Activated CD8-positive, alpha-beta memory T cell treated with anti-CD3 and anti-CD28 coated beads, Interleukin-2, amount 50 U/mL, for 48 hours (primary cell): ENCODE results near the gene SLC18A2.

Experiments used
- DNase-seq: peaks from one replicate; pipeline ENCODE4 v3.0.0-alpha.2; 2020

The SLC18A2 gene

DNA sequence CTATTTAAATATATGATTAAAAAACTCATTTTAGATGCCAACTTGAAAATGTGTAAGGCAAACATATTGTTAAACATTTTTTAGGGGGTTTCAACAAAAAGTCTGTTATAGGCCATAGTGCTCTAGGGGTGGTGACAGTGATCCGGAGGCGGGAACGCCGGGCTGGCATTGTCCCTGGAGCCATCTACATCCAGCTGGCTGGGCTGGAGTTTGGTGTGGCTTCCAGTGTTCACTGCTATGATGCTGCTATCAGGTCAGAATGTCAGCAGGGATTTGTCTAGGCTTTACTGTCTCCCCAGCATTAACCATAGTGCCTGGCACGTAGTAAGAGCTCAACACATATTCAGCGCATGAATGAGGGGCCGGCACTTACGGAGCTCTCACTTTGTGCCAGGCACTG is 1.9 kb upstream of the SLC18A2 start:
- no peak for DNase-seq

DNA sequence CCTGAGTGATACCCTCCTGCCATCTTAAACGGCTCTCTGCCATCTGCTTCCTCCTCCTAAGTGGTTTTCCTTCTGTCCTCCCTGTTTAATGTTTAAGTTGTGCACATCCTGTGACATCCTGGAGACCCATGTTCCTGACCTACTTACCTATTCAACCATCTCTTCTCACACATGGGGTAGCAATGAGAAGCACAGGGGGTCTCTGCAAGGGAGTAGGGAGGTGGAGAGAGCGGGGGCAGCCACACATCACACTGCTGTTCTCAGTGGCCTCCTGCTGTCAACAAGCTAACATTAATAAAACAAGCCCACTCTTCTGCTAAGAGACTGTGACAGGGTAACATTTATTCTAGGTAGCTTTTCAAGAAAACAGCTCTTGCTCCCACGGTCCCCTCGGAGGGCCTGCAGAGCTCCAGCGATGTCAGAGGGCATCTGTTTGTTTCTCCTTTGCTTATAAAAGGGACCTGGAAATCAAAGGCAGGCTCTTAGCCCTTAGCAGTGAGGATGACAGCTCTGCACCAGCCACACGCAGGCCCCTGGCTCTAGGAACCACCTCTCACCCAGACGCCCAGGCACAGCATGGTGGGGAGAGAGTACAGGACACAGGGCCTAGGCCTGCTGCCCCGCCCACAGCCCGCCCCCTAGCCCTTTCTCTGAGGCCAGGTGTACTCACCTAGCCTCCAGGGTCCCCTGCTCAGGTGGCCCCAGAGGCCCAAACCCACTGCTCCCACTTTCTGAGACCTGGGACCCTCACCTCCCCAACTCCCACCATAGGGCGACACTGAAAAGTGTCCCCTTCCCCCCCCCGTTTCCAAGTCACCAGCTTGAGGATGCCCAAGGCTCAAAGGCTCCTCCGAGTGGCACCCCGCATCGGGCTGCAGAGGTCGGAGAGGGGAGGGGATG is 943 bp upstream of the SLC18A2 start:
- DNase-seq = no peak

DNA sequence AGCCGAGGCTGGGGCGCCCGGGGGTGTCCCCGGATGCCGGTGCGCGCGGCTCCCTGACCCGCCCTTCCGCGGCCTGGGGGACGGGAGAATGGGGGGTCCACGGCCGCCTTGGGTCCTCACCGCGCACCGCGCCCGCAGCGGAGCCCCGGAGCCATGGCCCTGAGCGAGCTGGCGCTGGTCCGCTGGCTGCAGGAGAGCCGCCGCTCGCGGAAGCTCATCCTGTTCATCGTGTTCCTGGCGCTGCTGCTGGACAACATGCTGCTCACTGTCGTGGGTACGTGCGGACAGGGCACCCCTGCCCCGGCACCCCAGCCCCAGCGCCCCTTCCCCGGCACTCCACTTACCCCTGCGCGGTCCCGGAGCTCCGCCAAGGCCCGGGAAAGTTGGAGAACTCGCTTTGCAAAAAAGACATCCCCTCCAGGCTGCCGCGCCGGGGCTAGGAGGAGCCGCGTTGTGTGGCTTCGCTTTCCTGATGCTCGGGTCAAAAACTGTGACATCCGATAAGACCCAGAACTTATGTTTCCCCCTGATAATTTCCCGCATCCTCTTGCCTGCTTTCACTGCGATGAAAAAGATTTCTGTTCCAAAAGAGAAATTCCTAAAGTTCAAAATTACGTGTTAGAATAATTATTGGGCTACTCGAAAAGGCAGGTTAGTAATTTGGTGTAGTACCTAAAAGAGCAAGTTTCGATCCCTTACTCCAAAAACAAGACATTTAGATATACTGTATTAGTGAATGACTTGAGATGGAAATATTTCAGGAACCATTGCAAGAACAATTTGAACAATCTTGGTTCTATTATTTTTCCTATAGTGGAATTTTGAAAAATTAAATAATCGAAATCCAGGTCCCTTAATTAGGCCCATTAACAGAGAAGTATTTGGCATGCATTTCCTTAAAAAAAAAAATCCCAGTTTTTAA is 888 bp downstream of the SLC18A2 start:
- DNase-seq = no peak

DNA sequence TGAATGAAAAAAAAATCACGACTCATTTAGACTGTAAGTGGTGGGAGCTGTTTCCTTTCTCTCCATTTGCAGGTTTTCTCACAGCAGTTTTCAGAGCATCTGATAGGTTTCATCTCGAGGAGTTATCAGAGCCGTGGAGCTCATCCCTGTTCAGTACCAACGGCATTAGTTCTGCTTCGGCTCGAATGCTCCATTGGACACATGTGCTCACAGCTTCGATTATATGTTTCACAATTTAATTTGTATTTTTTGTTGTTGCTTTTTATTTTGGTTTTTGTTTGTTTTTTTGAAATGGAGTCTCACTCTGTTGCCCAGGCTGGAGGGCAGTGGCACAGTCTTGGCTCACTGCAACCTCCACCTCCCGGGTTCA is 1.5 kb downstream of the SLC18A2 start:
- no peak for DNase-seq

DNA sequence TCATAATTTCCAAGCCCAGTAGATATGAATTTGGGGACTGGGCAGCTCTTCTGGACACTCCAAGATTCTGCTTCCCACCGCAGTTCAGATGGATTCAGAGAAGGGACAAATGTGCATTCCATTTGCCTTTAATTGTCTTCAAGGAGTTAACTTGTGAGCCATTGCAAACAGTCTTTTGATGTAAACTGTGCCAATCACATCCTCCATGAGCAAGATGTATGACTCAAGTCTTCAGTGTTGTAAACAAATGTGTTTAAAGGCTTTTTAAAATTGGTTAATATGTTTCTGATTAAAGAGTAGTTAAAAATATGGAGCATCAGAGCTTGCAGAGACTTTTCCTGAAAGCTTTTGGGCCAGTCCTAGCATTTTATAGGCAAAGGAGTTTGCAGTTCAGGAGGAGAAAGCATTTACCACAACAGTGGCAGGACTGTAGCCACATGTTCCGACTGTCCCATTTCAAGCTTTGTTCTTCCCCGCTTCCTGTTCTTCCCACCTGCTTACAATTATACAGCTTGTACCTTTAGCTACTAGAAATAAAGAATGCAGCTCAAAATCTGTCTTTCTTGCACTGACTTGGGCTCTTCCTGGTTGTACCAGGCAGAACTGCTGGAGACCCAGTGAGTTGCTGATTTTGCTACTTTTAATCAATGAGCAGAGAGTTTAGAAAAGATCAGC is 6.2 kb downstream of the SLC18A2 start:
- no peak for DNase-seq

DNA sequence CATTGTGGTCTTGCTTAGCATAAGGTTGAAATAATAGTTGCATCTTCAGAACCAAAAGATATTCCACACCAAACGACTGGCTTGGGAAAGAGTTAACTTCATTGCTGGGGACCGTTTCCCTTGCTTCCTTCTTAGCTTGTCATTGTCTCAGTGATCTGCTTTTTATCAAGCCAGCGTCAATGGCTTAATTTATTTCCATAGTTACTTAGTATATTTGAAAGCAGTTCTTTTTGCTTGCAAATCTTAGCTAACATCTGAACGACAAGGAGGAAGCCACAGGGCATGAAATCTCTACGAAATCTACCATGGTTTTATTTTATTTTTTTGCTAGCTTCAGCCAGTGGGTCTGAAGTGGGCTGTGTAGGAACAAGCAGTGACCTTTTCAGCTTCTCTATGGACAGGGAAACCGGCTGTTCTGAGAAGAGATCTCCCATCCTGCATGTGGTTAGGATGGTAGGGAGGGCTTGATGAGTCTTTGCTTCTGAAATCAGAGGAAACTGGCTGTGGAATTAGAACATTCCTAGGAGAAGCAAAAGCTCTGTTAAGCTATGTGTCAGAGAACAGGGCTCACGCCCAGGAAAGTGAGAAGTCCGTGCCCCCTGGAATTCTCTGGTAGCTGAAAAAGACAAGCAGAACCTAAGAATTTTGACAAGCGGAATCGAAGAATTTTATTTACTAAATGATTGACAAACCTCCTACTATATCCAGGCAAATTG is 8.0 kb downstream of the SLC18A2 start:
- DNase-seq = no peak

DNA sequence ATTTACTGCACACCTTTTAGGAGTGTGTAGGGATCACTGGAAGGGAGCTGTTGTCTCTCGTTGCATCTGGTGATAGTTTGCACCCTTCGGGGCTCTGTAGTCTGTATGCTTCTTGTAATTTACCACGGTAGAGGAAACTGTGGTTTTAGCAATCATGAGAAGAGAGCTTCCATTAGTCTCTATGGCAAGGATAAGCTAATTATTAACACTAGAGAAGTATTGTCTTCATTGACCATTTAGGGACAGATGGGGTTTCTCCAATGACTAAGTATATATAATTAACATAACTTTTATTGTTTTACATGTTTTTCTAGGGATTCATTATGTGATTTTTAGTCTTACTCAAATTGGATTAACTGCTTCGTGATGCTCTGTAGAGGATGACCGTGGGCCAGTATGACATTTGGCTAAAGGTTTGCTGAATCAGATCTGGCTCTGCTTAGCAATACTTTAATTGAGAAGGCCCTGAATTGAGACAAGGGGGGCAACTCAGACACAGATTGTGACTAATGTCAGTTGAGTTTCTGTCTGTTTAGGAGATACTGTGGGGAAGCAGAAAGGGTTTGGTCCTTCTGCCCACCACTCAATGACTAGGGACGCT is 8.7 kb downstream of the SLC18A2 start:
- no peak for DNase-seq

DNA sequence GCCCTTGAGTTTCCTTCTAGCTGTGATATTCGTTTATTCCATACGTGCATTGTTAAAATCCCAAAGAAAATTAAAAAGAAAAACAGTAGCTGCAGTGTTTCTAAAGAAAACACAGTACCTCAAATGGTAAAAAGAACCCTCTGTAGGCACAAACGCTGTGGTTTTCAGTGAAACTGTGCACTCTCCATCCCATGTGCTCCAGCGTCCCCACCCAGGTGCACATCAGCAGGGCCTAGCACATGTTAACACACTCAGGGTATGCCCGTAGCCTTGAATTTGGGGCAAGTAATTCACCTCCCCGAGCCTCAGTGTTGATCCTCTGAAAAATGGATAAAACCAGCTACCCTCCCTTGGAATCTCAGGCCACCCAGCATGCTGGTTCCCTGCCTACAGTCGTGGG is 9.5 kb downstream of the SLC18A2 start:
- DNase-seq = no peak

DNA sequence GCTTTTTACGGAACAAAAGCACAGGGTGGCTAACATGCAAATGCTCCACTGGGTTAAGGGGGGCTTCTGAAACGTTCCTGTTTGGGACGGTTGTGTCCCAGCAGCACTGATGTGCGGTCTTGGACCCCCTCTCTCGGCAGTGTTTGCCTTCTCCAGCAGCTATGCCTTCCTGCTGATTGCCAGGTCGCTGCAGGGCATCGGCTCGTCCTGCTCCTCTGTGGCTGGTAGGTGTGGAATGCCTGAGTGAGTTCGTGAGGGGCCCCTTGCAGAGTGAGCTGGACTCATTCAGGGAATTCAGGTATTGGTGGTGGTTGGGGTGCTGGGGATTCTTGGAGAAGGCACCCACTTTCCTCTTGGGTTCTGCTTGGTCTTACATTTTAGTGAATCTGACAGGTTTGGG is 13.0 kb downstream of the SLC18A2 start:
- DNase-seq = no peak

DNA sequence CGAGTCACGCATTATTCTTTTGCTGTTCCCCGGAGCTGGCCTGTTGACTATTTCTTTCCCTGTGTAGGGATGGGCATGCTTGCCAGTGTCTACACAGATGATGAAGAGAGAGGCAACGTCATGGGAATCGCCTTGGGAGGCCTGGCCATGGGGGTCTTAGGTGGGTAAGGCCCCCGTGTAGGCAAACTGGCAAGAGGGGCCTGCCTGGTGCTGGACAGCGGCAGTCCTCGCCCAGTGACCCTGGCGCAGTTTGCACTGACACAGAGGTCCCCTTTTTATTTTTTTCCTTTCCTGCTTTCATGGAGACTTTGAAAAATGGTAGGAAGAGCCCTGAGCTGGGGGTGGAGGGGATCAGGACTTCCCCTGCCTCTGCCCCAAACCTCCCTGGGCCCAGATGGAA is 13.4 kb downstream of the SLC18A2 start:
- no peak for DNase-seq

DNA sequence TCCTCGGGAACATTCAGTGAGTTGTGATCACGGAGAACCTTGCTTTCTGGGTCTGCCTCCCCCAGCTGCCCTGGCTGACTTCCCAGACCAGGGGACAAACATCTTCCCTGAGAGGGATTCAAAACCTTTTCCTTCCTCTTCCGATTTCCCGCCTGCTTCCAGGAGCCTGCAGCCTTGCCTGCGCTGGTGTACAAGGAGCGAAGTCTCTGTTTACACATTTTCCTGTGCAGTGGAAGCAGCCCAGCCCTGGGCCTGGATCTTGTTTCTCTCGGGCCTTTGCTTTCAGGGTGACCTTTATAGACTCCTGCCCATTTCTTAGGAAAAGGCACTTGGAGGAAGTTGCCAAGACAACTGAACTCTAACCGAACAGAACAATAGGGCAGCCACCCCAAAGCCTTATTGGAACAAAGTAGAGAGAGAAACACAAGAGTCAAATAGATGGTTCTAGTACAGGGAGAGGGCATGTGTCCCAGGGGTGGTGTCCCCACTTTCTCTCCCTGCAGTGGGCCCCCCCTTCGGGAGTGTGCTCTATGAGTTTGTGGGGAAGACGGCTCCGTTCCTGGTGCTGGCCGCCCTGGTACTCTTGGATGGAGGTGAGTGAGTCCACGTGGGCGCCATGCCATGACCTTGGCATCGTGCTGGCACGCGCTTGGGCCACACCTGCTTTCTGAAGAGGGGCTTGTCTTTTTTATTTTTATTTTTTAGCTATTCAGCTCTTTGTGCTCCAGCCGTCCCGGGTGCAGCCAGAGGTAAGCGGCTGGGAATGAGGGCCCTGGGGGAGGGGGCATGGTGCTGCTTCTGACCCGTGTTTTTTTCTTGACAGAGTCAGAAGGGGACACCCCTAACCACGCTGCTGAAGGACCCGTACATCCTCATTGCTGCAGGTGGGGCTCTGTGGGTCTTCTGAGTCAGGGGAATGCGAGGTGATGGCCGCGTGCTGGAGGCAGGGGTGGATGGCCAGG is 14.1 kb downstream of the SLC18A2 start:
- DNase-seq = no peak

DNA sequence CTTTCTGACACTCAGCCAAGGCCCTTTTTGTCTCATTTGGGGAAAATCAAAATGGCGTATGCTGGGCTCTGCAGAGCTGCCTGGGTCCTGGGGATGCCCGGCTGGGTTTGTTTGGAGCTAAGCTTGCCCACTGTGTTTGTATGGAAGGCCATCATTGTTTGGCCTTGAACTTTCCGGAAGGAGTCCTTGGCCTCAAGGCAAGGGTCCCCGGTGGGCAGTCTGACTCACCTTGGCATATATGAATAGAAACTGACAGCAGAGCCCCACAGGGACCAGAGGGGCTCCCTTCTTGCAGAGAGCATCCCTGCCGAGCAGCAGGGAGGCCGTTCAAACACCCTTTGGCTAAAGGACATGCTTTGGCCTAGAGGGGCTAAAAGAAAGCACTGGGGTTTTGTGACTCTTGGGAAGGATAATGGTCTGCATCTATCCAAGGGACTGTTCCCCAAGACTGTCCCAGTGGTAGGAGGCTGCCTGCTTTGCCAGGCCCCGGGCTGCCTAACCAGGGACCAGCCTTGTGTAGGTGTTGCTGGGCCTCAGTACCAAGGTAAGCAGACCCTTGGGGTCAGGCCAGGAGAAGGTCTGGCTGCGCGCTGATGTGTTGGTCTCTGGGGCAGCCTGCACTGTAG is 15.0 kb downstream of the SLC18A2 start:
- DNase-seq = no peak

DNA sequence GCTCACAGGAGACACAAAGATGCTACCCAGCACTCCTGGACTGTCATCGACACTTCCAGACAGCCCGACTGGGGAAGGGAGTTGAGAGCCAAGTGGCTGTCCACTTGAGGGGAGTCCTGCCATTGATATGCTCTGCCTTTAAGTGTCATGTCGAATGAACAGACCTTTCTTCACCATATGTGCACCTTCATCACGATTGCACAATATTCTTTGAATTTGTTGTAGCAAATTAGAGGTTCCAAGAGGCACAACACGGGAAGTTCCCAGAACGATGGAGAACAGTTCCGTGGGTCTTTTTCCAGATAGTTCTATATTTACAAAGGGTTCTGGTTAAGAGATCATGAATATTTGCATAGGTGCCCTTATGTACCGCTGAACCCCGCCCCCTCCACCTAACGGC is 16.0 kb downstream of the SLC18A2 start:
- DNase-seq = no peak

DNA sequence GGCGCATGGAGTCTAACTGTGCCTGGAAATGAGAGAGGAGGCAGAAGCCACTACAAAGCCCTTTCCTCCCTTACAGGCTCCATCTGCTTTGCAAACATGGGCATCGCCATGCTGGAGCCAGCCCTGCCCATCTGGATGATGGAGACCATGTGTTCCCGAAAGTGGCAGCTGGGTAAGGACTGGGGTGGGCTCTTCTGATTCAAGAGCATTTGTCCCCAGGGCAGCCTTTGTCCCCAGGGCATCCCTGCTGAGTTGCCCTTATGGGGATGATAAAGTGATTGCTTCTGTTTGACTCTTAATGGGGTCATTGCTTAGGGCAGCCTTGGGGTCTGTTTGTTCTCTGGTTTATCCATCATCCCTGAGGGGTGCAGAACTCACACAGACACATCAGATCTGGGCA is 16.8 kb downstream of the SLC18A2 start:
- no peak for DNase-seq

DNA sequence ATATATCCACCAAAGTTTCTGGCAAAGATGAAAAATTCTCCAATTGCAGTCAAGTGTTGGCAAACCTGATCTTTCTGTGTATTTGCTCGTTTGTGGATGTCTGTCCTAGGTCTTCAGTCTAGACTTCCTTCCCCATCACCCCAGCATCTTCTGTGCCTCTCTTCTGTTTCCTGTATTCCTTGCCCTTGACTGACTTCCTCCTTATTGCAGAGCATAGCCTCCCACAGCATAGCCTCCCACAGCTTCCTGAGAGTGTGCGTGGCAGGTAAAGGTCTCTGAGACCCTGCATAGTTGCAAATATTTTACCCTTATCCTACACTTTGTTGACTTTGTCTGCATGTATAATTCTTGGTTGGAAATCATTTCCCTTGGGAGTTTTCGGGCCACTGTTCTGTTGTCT is 18.4 kb downstream of the SLC18A2 start:
- DNase-seq = no peak

DNA sequence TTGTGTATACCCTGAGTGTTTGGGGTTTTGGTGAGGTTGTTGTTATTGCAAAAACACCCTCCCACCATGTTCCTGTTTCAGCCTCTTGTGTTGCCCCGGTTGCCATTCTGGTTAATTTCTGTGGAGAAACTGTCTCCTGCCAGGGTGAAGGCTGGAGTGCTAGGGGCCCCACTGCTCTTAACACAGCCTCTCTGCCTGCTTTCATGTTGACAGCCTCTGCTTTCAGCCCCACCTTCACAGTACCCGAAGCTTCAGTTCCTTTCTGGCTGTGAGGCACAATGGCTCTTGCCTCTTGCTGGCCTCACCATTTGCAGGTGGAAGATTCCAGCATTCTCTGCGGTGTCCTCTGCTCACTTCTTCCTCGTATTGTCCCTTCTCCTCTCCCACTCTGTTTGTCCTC is 19.2 kb downstream of the SLC18A2 start:
- DNase-seq = no peak

DNA sequence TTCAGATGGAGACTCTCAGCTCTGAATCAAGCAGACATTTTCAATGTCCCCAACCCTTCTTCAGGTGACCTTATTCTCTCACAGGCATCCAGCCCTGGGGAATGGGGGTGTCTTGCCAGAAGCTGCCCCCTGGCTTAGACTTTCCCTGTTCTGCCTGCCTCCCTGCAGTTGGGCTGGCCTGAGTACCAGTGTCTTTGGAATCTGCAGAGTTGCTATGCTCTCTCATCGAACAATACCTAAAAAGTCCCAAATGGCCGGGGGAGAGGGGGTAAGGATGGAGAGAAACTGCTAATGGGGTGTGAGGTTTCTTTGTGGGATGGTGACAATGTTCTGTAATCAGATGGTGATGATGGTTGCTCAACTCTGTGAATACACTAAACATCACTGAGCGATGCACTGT is 20.6 kb downstream of the SLC18A2 start:
- DNase-seq = no peak

DNA sequence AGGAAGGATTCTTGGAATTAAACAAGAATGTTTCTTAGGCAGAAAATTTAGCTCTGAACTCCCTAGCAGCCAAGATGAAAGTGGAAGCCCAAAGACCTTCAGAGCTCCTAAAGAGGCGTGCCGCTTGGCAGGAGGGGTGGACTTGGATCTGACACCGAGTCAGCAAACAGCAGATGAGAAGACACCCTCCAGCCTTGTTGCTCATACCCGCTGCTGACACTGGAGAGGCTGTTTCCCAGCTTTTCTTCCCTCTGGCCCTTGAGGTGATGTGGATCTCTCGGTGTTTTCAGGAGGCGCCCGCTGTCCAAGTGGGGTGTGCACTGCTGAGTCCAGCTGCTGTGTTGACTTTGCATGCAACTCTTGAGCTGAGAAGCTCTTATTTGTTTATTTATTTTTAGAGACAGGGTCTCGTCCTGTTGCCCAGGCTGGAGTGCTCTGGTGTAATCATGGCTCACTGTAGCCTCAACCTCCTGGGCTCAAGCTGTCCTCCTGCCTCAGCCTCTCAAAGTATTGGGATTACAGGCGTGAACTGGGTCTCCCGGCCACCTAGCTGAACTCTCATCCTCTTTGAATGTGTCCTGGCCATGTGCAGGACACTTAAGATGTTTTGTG is 21.5 kb downstream of the SLC18A2 start:
- no peak for DNase-seq

DNA sequence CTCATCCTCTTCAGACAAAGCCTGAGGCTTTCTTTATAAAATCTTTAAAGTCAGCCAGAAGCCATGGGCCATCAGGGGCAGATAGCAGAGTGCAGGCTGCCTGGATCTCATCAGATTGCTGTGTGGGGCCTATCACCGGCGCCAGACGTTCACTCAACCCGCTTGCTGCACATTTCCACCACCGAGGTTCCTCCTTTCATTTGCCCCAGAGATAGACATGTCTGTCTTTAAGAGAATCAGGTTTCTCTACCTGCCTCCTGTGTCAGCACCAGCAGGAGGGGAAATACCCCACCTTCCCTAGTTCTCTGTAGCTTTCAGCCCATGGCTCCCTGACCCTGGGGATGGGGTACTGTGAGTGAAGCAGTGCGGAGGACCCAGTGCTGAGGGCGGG is 22.0 kb downstream of the SLC18A2 start:
- no peak for DNase-seq

DNA sequence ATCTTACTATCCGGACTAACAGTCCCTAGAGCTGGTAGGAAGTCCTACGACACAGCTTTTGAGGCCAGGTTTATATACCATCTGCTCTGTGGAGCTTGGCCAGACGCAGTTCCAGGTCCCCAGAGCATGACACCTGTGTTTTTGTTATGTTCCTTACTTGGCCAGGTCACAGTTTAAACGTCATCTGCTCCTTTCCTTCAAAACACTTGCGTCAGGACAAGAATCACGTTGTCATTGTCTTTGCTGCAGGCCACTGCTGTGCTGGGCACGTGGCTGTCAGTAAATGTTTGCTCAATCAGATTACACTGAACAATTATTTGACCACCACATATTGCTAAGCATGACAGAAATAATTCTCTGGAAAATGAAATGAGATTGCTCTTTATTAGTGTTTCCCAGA is 23.9 kb downstream of the SLC18A2 start:
- no peak for DNase-seq
